HG03565 (cell line): Measurements from ENCODE around the gene ZMAT5.
"Not testable (repeated sequence)": the region's sequence is repeated elsewhere in the genome, so short reads cannot be mapped to it uniquely, and the experiment has no call there.

Source experiments
- ATAC-seq: cut with Tn5 transposase; IDR thresholded peaks from one replicate; pipeline ENCODE4 v1.9.1; 2021; ENCODE audit warnings: mild to moderate bottlenecking, moderate library complexity; ENCODE audit not compliant: unreplicated experiment

Gene ZMAT5

DNA sequence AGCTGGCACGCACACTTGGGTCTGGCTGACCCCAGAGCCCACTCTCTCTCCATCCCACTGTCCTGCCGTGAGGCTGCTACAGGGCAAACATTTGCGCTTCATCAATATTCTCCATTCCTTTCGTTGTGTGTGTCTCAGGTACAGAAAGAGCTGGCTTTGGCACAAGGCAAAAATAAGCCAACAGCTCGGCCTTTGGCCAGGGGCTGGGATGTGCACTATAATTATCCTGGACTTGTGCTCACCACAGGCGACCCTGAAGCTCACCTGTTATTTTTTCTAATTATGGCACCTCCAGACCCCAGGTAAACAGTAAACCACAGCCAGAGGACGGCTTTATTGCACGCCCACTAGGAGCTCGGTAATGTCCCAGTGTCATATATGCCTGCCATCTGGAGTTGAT, 10.9 kb downstream of the ZMAT5 start:
- no peak for ATAC-seq

- ATAC-seq, result not testable (repeated sequence)
Measured at GRCh38 chr22:29754658-29755395, 12.0 kb downstream of the ZMAT5 start.

- no peak for ATAC-seq
Measured at GRCh38 chr22:29753808-29754657, 12.8 kb downstream of the ZMAT5 start.

DNA sequence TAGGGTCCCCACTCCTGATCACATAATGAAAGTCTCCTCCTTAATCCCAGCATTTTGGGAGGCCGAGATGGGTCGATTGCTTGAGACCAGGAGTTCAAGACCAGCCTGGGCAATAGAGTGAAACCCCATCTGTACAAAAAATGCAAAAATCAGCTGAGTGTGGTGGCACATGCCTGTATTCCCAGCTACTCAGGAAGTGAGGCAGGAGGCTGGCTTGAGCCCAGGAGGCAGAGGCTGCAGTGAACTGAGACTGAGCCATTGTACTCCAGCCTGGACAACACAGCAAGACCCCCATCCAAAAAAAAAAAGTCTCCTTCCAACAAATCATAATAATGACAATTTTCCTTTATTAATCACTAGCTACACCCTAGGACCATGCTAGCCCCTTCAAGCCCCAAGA, 15.1 kb downstream of the ZMAT5 start:
- no peak for ATAC-seq

GRCh38 chr22:29750559-29751538, 16.0 kb downstream of the ZMAT5 start:
- no peak for ATAC-seq

DNA sequence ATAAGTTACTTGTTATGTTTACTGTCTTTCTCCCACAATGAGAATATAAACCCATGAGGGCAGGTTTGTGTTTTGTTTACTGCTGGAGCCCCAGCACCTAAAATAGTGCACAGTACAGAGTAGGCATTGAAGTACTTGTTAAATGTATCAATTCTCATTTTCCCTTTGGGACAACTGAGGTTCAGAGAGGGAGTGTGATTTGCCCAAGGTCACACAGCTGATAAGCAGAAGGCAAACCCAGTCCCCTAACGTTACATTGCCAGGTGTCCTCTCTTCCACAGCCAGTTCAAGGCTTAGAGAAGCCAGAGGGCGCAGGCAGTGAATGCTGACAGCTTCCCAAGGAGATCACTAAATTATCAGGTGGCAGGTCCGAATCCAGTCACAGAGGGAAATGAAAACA, 16.8 kb downstream of the ZMAT5 start:
- ATAC-seq, result no peak

DNA sequence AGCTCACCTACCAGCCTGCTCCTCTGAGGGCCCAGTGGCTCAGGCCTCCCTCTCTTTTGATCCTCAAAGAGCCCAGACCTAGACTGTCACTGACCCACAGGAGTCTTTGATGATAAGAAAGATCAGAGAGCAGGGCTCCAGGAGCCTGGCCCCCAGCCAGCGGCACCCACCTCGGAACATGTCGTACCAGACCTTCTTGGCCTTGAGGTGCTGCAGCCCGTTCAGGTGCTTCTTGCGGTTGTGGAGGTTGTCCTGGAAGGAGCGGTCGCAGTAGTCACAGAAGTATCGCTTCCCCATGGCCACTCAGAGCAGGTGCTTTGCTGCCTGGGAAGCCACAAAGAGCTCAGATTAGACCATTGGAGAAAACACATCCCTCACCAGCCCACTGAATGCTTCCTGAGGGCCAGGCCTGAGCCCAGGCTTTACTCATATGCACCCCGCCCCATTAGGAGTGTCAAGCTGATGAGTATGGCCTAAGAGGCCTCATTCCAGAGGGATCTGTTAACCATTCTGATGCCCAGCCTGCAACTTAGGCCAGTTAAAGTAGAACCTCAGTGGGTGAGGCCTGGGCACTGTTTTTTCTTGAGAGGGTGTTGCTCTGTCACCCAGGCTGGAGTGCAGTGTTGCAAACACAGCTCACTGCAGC, 18.4 kb downstream of the ZMAT5 start:
- ATAC-seq, result no peak

- no peak for ATAC-seq
Measured at GRCh38 chr22:29747832-29748231, 19.0 kb downstream of the ZMAT5 start.

- ATAC-seq, result no peak
Measured at GRCh38 chr22:29744902-29745301, 21.9 kb downstream of the ZMAT5 start.

- no peak for ATAC-seq
Measured at GRCh38 chr22:29742326-29742725, 24.5 kb downstream of the ZMAT5 start.

- ATAC-seq, result no peak
Measured at GRCh38 chr22:29741926-29742325, 24.9 kb downstream of the ZMAT5 start.

DNA sequence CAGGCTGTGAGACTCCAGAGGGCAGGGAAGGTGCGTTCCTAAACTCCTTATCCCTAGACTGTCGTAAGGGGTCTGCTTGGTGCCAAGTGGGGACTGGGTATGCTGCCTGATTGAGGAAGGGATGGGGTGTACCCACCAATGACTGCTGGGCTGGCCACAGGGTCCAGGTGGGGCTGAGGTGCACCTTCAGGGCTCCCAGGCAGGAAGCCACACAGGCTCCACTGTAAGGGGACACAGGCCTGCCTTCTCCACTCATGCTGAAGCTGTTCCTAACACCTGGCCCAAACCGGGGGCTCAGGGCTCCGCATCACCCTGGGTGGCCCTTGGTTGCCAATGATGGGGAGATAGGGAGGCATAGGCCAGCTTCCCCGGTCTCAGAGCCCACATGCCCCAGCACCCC, 26.6 kb downstream of the ZMAT5 start:
- ATAC-seq, result no peak

GRCh38 chr22:29739346-29739875, 27.4 kb downstream of the ZMAT5 start:
- ATAC-seq, result no peak

DNA sequence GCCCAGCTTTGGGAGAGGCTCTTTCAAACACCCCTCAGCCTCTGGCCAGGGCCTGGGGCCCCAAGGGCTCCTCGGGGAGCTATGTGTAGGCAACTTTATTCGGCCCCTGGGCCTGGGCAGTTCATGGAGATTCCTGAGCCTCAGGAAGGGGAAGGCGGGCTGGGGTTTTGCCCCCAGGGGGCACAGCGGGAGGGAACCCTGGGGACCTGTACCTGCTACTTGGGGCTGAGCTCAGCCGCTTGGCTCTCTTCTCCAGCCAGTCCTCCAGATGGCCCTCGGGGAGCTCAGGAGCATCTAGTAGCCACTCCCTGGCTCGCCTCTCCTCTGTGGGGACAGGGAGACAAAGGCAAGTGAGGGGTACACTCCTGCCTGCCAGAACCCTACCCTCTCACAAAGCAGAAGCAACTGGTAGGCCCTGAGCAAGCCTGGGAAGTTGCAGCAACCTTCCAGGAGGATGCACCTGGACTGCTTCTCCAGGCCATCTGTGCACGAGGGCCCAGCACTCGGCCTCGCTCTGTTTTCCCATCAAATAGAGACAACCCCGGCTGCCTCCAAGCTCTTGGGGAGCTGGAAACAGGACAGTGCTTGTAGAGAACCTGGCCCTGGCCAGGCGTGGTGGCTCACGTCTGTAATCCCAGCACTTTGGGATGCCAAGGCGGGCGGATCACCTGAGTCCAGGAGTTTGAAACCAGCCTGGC, 28.5 kb downstream of the ZMAT5 start:
- no peak for ATAC-seq

GRCh38 chr22:29737251-29738117, 29.3 kb downstream of the ZMAT5 start:
- no peak for ATAC-seq

GRCh38 chr22:29735416-29735815, 31.4 kb downstream of the ZMAT5 start:
- no peak for ATAC-seq

GRCh38 chr22:29734838-29735237, 32.0 kb downstream of the ZMAT5 start:
- no peak for ATAC-seq

GRCh38 chr22:29734406-29734805, 32.4 kb downstream of the ZMAT5 start:
- ATAC-seq, result no peak
